Hepatocyte (in vitro differentiated cells): ENCODE data around the gene UBASH3A. TPM values are rescaled to one million over a fixed set of nuclear protein-coding genes. Genes with fewer than 3 reads are reported as not detected.
"Not testable (repeated sequence)": the region's sequence is repeated elsewhere in the genome, so short reads cannot be mapped to it uniquely, and the experiment has no call there.

ENCODE experiments used
- DNase-seq: peaks from one replicate; pipeline ENCODE4 v3.0.0-alpha.2; 2016; ENCODE audit warnings: low spot score
- H2AFZ ChIP-seq: fragments of 200-600 bp; sonication (generic); 2 replicates; pipeline ENCODE4 v1.6.0; 2016; ENCODE audit warnings: antibody characterized with exemption, mild to moderate bottlenecking
- H3K27ac ChIP-seq: fragments of 200-600 bp; sonication (generic); 2 replicates; pipeline ENCODE4 v1.5.1; 2016; ENCODE audit warnings: mild to moderate bottlenecking
- H3K27me3 ChIP-seq: fragments of 200-600 bp; sonication (generic); 2 replicates; pipeline ENCODE4 v1.6.1; 2016
- H3K36me3 ChIP-seq: fragments of 200-600 bp; sonication (generic); replicated peaks from 2 replicates; pipeline ENCODE4 v1.5.1; 2016; ENCODE audit warnings: low read depth; ENCODE audit not compliant: insufficient read depth
- H3K4me1 ChIP-seq: fragments of 200-600 bp; sonication (generic); 2 replicates; pipeline ENCODE4 v1.5.1; 2016; ENCODE audit warnings: mild to moderate bottlenecking, moderate library complexity; ENCODE audit not compliant: insufficient read depth
- H3K4me2 ChIP-seq: fragments of 200-600 bp; sonication (generic); 2 replicates; pipeline ENCODE4 v1.6.0; 2016
- H3K4me3 ChIP-seq: fragments of 200-600 bp; sonication (generic); 2 replicates; pipeline ENCODE4 v1.5.1; 2016; ENCODE audit warnings: mild to moderate bottlenecking
- H3K79me2 ChIP-seq: fragments of 200-600 bp; sonication (generic); 2 replicates; pipeline ENCODE4 v1.6.0; 2017; ENCODE audit warnings: mild to moderate bottlenecking
- H3K9me2 ChIP-seq: fragments of 200-600 bp; sonication (generic); replicated peaks from 2 replicates; pipeline ENCODE4 v1.6.0; 2017; ENCODE audit warnings: mild to moderate bottlenecking; ENCODE audit not compliant: insufficient read depth
- H3K9me3 ChIP-seq: fragments of 200-600 bp; sonication (generic); 2 replicates; pipeline ENCODE4 v1.5.1; 2016; ENCODE audit warnings: low read depth, mild to moderate bottlenecking
- H4K20me1 ChIP-seq: fragments of 200-600 bp; sonication (generic); 2 replicates; pipeline ENCODE4 v1.6.0; 2016; ENCODE audit warnings: mild to moderate bottlenecking; ENCODE audit not compliant: insufficient read depth, poor library complexity, severe bottlenecking
- CTCF ChIP-seq: fragments of 200-600 bp; sonication (generic); IDR thresholded peaks from 2 replicates; pipeline ENCODE4 v1.5.1; 2016; ENCODE audit warnings: antibody characterized with exemption, mild to moderate bottlenecking; ENCODE audit not compliant: poor library complexity
- EZH2 ChIP-seq: fragments of 200-600 bp; sonication (generic); IDR thresholded peaks from 2 replicates; pipeline ENCODE4 v1.6.1; 2016; ENCODE audit warnings: antibody characterized with exemption, mild to moderate bottlenecking, borderline replicate concordance
- EZH2phosphoT487 ChIP-seq: fragments of 200-600 bp; sonication (generic); IDR thresholded peaks from one replicate; pipeline ENCODE4 v1.6.1; 2018; ENCODE audit warnings: antibody characterized with exemption, mild to moderate bottlenecking, low read depth, moderate library complexity; ENCODE audit not compliant: unreplicated experiment, severe bottlenecking
- WGBS: methylation state at CpG from one replicate; pipeline ENCODE4 v1.1.6; 2016; ENCODE audit warnings: low lambda C conversion rate; ENCODE audit errors: missing lambda C conversion rate; 5-methylcytosine and 5-hydroxymethylcytosine counted together
- polyA plus RNA-seq: library from polyadenylated mRNA; unstranded; fragments of >200 nt; fragmentation: Nextera tagmentation; extraction: Ambion mirVana; gene quantifications from 2 replicates; pipeline ENCODE4 v1.2.1, GENCODE V29; 2016
- total RNA-seq: library from RNA; depleted of rRNA; stranded (reverse); fragments of >200 nt; gene quantifications from 2 replicates; pipeline ENCODE4 v1.2.3, GENCODE V29; 2014

Gene UBASH3A
- total and polyA plus RNA-seq, 2 experiments from 2014 or later, result not detected

DNA sequence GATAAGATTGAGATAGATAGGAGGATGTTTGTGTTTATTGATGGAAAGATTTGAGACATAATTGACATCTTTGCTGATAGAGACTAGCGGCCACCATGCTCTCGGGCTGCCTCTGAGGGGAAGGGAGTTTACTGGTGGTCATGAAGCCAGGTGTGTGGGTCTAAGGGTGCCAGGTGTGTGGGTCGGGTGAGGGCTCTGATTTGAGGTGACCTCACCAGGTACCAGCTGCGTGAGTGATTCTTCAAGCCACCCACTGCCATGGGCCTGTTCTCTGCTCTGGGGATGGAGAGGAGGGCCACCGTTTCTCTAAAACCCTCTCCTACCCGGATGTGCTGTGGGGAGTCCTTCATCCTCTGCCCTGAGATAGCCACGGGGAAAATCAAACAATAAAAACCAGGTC is 3.2 kb downstream of the UBASH3A start:
- Histone ChIP-seq H3K79me2 (no peaks in the 10 kb centered on the region), H3K4me1 (peaks cover 7% of the 10 kb centered on the region), H4K20me1 (no peaks in the 10 kb centered on the region), H3K4me2 (no peak overlapping the region), H3K9me2 (no peaks in the 10 kb centered on the region), H2AFZ (no peak overlapping the region), H3K4me3 (no peak overlapping the region), H3K9me3 (no peaks in the 10 kb centered on the region), H3K27me3 (no peaks in the 10 kb centered on the region), H3K27ac (no peak overlapping the region), H3K36me3 (no peaks in the 10 kb centered on the region)
- 79% methylated on average over 7 of the region's 7 CpGs for WGBS
- DNase-seq, result no peak
- TF ChIP-seq EZH2phosphoT487, result no peak
- no peak for TF ChIP-seq CTCF
- TF ChIP-seq EZH2, result no peak

GRCh38 chr21:42407476-42407875 is 3.8 kb downstream of the UBASH3A start:
- H4K20me1 ChIP-seq, result no peaks in the 10 kb centered on the region
- H3K4me1 ChIP-seq, result peaks cover 1% of the 10 kb centered on the region
- 92% methylated on average over 5 of the region's 5 CpGs for WGBS
- H3K79me2 ChIP-seq, result no peaks in the 10 kb centered on the region
- TF ChIP-seq CTCF (no peak), EZH2phosphoT487 (no peak), EZH2 (no peak)
- DNase-seq, result no peak
- H3K9me2 ChIP-seq, result no peaks in the 10 kb centered on the region
- no peak overlapping the region for H3K4me2 ChIP-seq
- no peak overlapping the region for H2AFZ ChIP-seq
- no peaks in the 10 kb centered on the region for H3K27me3 ChIP-seq
- H3K36me3 ChIP-seq, result no peaks in the 10 kb centered on the region
- H3K4me3 ChIP-seq, result no peak overlapping the region
- no peaks in the 10 kb centered on the region for H3K9me3 ChIP-seq
- H3K27ac ChIP-seq, result no peak overlapping the region

DNA sequence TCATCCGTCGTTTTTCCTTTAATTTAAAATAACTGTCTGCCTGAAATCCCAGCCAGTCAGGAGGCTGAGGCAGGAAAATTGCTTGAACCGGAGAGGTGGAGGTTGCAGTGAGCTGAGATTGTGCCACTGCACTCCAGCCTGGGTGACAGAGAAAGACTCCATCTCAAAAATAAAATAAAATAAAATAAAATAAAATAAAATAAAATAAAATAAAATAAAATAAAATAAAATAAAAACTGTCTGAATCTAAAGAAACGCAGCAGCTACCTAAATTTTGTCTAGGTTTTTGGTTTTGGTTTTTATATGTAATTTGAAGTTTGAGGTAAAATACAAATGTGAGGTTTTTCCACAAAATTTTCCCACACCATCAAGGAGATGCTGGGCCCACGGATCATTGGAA is 5.0 kb downstream of the UBASH3A start:
- WGBS, result 82% methylated on average over 5 of the region's 5 CpGs
- H3K4me2 ChIP-seq, H3K27ac ChIP-seq, H3K9me3 ChIP-seq, H3K36me3 ChIP-seq, H3K4me1 ChIP-seq, H3K9me2 ChIP-seq, H2AFZ ChIP-seq, H4K20me1 ChIP-seq, H3K4me3 ChIP-seq, DNase-seq, H3K79me2 ChIP-seq, H3K27me3 ChIP-seq: not testable (repeated sequence)

DNA sequence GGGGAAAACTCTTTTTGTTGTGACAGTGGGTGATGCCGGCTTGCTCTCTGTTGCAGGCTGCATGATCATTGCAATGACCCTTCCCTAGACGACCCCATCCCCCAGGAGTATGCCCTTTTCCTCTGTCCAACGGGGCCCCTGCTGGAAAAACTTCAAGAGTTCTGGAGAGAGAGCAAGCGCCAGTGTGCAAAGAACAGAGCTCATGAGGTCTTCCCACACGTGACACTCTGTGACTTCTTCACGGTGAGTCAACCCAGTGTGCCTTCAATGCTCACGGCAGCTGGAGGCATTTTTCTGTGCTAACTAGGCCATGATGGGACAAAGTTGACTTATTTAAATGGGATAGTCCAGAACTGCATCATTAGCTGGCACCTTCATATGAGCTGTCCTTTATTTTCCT is 5.7 kb downstream of the UBASH3A start:
- H4K20me1 ChIP-seq, result no peaks in the 10 kb centered on the region
- WGBS, result 85% methylated on average over 7 of the region's 7 CpGs

More for the DNA sequence above, 5.7 kb downstream of the UBASH3A start:
- H3K79me2 ChIP-seq, result no peaks in the 10 kb centered on the region
- H3K9me3 ChIP-seq, result no peaks in the 10 kb centered on the region
- H3K4me1 ChIP-seq, result no peaks in the 10 kb centered on the region
- no peak overlapping the region for H3K4me3 ChIP-seq
- no peak for DNase-seq
- H3K4me2 ChIP-seq, result no peak overlapping the region
- no peaks in the 10 kb centered on the region for H3K27me3 ChIP-seq
- no peak for TF ChIP-seq EZH2
- no peak for TF ChIP-seq CTCF
- TF ChIP-seq EZH2phosphoT487, result no peak
- H3K36me3 ChIP-seq, result no peaks in the 10 kb centered on the region
- H3K9me2 ChIP-seq, result no peaks in the 10 kb centered on the region
- no peak overlapping the region for H3K27ac ChIP-seq
- no peak overlapping the region for H2AFZ ChIP-seq
